ENCODE data around the gene EPOP.

The EPOP gene

GRCh38 chr17:38705523-38705802, 30.7 kb upstream of the EPOP start:
- H3K4me3 ChIP-seq (ENCODE audit: low read depth, low read length), result peak overlapping the region; percentile 84
- no peak for DNase-seq (ENCODE audit: low read depth)

GRCh38 chr17:38704606-38705522, 30.1 kb upstream of the EPOP start, which contains the start of gene MLLT6:
TSS of gene MLLT6 (plus strand) at chr17:38705273. CDS start at chr17:38705633, 360 bp downstream.
- peak within 1 kb of the TSS; percentile 84 for H3K4me3 ChIP-seq (ENCODE audit: low read depth, low read length)
- peak; percentile 14 for DNase-seq (ENCODE audit: low read depth)
- no peak for TF ChIP-seq CTCF (IDR thresholded peaks at IDR 0.05; ENCODE audit: control insufficient read depth, extremely low read depth, insufficient read depth)

More at GRCh38 chr17:38705523-38705802, 30.7 kb upstream of the EPOP start:
- no peak for TF ChIP-seq CTCF (IDR thresholded peaks at IDR 0.05; ENCODE audit: control insufficient read depth, extremely low read depth, insufficient read depth)

DNA sequence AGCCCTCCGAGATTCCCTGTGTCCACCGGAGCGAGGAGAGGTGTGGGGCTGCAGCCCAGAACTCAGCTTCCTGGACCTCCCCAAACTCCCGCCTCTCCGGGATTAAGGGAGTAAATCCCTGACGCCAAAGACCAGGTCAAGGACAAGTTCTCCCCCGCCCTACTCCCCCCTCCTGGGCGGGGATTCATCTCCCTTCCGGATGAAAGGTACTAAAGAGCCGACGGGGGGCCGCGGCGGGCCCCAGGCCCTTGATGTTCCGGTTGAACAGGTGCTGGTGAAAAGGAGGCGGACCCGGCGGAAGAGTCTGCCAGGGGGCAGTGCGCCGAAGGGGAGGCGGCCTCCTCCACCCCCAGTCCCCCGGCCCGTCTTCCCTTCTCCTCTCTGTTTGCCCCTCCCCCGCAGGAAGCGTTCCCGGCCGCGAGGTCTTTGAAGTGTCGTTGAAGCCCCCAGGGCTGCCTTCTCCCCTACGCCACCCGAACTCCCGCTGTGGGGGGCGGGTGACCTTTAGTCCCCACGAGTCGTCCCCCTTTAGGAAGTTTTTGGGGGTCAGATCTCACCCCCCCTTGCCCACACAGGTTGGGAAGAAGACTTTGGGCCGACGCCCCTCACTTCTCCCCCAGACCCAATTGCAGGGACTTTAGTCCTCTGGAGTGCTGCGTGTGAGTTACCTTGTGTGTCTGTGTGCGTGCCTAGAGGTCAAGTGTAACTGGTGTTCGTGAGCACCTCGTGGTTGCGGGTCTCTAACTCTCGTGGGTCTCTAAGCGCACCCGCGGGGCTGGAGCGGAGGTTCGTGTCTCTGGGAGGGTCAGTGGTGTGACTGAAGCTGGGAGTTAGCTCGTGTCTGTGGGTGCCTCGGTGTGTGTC, 29.2 kb upstream of the EPOP start:
- peak; percentile 75 for DNase-seq (ENCODE audit: low read depth)
- no peak for TF ChIP-seq CTCF (IDR thresholded peaks at IDR 0.05; ENCODE audit: control insufficient read depth, extremely low read depth, insufficient read depth)
- peak overlapping the region; percentile 84 for H3K4me3 ChIP-seq (ENCODE audit: low read depth, low read length)

DNA sequence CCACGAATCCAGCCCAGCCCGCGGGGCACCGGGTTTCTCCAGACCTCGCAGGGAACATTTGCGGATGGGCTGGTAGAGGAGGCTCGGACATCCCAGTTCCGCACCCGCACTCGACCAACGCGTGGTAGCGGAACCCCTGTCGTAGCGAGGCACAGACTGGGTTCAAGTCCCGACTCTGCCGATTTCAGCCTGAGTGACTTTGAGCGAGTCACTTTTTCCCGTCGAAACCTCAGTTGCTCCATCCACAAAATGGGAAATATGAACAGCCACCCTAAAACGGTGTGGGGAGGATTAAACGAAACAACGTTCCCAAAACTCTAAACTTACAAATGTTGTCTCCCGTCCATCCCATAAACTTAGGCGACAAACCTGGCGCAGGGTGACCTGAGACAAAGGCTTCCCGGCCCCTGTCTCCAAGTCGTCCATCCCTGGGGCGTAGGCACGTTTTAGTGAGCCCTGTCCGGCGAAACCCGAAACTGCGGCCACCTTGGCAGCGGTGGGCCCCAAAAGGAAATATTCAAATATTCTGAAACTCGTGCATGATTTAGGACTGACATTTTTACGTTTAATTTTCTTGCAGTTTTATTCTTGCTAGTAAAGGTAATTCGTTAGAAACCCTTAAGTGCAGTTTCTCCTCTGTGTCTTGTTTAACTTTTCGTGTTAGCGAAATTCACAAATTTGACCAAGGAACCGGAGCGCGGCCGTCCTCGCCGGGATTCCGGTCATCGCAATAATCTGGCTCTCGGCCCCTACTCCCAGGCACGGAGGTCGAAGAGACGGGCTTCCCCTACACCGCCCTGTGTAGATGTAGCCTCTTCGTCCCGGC, 28.4 kb upstream of the EPOP start:
- DNase-seq (ENCODE audit: low read depth), result no peak
- H3K4me3 ChIP-seq (ENCODE audit: low read depth, low read length), result peak overlapping the region; percentile 84
- no peak for TF ChIP-seq CTCF (IDR thresholded peaks at IDR 0.05; ENCODE audit: control insufficient read depth, extremely low read depth, insufficient read depth)

- H3K4me3 ChIP-seq (ENCODE audit: low read depth, low read length), result peak overlapping the region; percentile 59
- DNase-seq (ENCODE audit: low read depth), result peak; percentile 46
- TF ChIP-seq CTCF (IDR thresholded peaks at IDR 0.05; ENCODE audit: control insufficient read depth, extremely low read depth, insufficient read depth), result no peak
Measured at GRCh38 chr17:38702166-38702915, 27.6 kb upstream of the EPOP start.
